Esophagus squamous epithelium (tissue), 4 donors: Measurements from ENCODE around the gene TBC1D9.

ENCODE experiments used
- POLR2A ChIP-seq, 4 donors: fragments of 450-650 bp; IDR thresholded peaks; one replicate each; pipeline ENCODE4 v1.6.1; 2017; ENCODE audit warnings: antibody characterized with exemption in 4 of 4, mild to moderate bottlenecking in 4 of 4, moderate library complexity in 3 of 4
- TF ChIP-seq, protein P1 (sequence below), 6 experiments: fragments of 450-650 bp in 4 of 6; fragments of 200-600 bp in 2 of 6; sonication (generic) in 2 of 6; IDR thresholded peaks; one replicate each; pipeline ENCODE4 v1.5.1; 2016 to 2019; ENCODE audit warnings: antibody characterized with exemption in 6 of 6, mild to moderate bottlenecking in 4 of 6, moderate library complexity in 4 of 6

DNA sequence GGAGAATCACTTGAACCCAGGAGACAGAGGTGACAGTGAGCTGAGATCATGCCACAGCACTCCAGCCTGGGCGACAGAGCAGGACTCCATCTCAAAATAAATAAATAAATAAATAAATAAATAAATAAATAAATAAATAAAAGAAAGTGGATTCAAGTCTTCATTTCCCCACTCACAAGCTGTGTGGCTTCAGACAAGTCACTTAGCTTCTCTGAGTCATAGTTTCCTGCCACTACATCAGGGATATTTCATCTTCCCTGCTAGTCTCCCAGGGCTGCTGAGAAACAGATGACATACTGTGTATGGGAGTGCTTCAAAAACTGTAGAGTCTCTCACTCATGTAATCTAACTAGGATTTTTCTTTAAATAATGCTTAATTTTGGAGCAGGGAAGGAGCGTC, 37.2 kb downstream of the TBC1D9 start:
- no peak for TF ChIP-seq POLR2A (IDR thresholded peaks at IDR 0.05)
- TF ChIP-seq, protein P1, sequence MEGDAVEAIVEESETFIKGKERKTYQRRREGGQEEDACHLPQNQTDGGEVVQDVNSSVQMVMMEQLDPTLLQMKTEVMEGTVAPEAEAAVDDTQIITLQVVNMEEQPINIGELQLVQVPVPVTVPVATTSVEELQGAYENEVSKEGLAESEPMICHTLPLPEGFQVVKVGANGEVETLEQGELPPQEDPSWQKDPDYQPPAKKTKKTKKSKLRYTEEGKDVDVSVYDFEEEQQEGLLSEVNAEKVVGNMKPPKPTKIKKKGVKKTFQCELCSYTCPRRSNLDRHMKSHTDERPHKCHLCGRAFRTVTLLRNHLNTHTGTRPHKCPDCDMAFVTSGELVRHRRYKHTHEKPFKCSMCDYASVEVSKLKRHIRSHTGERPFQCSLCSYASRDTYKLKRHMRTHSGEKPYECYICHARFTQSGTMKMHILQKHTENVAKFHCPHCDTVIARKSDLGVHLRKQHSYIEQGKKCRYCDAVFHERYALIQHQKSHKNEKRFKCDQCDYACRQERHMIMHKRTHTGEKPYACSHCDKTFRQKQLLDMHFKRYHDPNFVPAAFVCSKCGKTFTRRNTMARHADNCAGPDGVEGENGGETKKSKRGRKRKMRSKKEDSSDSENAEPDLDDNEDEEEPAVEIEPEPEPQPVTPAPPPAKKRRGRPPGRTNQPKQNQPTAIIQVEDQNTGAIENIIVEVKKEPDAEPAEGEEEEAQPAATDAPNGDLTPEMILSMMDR (IDR thresholded peaks at IDR 0.05) = no peak
